Fibroblast of the aortic adventitia (primary cell): ENCODE measurements around the gene CCDC12. TPM values are rescaled to one million over a fixed set of nuclear protein-coding genes. Genes with fewer than 3 reads are reported as not detected.

Experiments used
- DNase-seq: peaks from one replicate; pipeline ENCODE4 v3.0.0-alpha.2; 2010; ENCODE audit warnings: low read depth
- H3K4me3 ChIP-seq: 2 replicates; pipeline ENCODE4 v1.5.1; 2011; ENCODE audit warnings: low read depth, mild to moderate bottlenecking, control low read depth, low read length, moderate library complexity
- total RNA-seq: library from RNA; depleted of rRNA; stranded (reverse); fragments of >200 nt; gene quantifications from 2 replicates; pipeline ENCODE4 v1.2.3, GENCODE V29; 2012; ENCODE audit warnings: low replicate concordance
- TF ChIP-seq, protein P1 (sequence below): IDR thresholded peaks from 2 replicates; pipeline ENCODE4 v1.5.1; 2011; ENCODE audit warnings: mild to moderate bottlenecking, low read length, control low read depth, inconsistent platforms; ENCODE audit not compliant: insufficient read depth

CCDC12 gene
- total RNA-seq, 1 donor, result 21.6 TPM

DNA sequence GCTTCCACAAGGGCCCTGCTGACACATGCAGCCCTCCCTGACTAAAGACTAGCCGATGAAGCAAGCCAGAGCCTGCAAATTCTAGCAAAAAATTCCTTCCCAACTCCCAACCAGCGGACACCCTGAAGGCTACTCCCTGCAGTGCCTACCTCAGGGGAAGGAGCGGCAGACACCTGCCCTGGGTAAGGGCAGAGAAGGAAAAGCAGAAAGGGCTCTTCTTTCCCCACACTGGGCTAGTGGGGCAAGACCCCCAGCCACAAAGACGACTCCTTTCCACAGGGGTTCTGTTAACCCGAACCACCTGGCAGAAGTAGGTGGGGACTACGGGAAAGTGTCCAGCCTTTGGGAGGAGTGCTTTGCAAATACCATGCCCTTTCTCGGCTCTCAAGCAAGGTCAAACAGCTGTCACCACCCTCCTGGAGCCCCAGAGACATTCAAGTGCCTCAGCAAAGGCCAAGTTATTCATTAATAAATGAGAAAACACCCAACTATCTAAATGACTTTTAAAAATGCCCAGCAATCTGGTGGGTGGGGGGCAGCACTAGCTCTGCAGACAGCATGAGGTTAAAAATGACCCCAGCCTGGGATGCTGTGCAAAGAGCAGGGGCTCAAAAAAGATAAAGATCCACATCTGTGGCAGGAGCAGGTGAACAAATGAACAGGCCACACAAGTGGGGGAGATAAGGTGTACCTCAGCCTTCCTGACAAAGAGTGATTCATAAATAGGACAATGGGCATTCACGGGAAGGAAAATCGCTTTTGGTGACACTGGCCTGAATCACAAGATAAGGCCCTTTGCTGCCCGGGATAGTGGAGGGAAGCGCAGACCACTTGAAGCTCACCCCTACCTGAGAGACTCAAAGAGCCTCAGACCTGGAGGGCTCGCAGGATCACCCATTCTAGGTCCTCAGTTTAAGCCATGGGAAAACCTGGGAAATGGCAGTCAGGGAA, 33.0 kb downstream of the CCDC12 start:
- DNase-seq, result no peak
- TF ChIP-seq, protein P1, sequence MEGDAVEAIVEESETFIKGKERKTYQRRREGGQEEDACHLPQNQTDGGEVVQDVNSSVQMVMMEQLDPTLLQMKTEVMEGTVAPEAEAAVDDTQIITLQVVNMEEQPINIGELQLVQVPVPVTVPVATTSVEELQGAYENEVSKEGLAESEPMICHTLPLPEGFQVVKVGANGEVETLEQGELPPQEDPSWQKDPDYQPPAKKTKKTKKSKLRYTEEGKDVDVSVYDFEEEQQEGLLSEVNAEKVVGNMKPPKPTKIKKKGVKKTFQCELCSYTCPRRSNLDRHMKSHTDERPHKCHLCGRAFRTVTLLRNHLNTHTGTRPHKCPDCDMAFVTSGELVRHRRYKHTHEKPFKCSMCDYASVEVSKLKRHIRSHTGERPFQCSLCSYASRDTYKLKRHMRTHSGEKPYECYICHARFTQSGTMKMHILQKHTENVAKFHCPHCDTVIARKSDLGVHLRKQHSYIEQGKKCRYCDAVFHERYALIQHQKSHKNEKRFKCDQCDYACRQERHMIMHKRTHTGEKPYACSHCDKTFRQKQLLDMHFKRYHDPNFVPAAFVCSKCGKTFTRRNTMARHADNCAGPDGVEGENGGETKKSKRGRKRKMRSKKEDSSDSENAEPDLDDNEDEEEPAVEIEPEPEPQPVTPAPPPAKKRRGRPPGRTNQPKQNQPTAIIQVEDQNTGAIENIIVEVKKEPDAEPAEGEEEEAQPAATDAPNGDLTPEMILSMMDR, result no peak
- no peak overlapping the region for H3K4me3 ChIP-seq

DNA sequence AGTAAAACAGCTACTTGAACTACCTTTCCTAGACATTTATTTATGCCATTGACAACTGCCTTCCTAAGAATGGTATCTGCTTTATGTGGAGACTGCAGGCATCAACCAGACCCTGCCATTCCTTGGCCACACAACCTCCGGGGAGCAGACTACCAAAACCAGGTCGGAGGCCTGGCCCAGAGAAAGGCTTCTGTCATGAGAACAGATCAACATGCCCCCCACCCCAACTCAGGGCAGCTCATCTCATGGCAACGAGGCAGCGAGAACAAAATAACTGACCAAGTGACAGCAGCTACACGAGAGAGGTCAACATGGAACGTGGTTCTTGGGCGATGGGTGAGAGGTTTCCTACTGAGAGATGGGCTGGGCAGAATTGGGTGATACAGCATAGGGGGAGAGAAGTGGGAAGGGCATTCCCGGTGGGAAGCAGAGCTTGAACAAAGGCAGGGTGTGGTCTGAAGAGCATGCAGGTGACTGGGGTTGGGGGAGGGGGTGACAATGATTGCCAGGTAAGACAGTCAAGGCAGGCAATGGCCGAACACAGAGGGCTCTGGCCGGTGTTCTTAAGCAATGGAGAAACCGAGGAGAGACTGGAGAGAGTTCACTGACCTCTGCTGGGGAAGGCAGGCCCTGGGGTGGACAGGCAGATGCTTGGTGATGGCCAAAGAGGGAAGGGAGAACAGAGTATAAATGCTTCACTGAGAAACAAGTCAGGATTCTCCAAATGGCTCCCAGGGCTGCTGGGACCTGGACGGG, 33.9 kb downstream of the CCDC12 start:
- TF ChIP-seq, protein P1, result no peak
- DNase-seq, result no peak
- H3K4me3 ChIP-seq, result no peak overlapping the region

GRCh38 chr3:46942076-46942475, 34.5 kb downstream of the CCDC12 start:
- no peak overlapping the region for H3K4me3 ChIP-seq
- no peak for DNase-seq
- TF ChIP-seq, protein P1, result no peak

DNA sequence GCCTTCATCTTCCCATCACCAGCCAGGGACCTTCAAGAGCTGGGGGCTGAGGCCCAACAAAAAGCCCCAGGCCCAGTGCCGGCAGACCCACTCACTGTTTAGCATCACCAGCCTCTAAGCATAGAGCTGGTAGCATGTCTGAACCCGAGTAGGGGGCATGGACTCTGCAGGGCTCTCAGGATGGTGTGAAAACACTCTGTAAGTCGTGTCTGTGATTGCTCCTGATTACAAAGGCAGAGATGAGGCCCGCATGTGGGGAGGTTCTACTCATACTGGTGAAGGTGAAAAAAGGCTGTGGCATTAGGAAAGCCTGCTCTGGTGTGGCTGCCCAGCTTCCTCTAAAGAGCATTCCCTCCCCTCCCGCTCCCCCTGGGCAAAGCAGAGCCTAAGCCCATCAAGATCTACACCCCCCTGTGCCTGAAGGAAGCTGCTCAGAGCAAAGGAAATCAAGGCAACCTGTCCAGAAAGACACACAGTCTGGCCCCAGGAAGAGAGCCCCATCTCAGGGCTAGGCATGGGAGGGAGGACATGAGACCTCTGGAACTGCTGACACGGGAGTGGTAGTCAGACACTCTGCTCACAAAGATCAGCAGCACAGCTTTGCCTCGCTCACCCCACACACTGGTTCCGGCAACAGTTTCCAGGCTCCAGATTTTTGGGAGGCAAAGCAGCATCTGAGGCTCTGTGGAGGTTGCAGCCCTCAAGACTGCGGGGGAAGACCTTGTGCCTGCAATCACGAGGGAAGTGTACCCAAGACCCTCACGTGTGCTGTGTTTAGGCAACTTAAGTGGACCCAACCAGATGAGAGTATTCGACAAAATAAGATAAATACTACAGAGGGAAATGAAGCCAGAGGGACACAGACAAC, 36.7 kb downstream of the CCDC12 start:
- no peak for DNase-seq
- H3K4me3 ChIP-seq, result no peak overlapping the region
- TF ChIP-seq, protein P1, result no peak

GRCh38 chr3:46938118-46938517, 38.4 kb downstream of the CCDC12 start:
- DNase-seq, result no peak
- TF ChIP-seq, protein P1, result no peak
- H3K4me3 ChIP-seq, result no peak overlapping the region

DNA sequence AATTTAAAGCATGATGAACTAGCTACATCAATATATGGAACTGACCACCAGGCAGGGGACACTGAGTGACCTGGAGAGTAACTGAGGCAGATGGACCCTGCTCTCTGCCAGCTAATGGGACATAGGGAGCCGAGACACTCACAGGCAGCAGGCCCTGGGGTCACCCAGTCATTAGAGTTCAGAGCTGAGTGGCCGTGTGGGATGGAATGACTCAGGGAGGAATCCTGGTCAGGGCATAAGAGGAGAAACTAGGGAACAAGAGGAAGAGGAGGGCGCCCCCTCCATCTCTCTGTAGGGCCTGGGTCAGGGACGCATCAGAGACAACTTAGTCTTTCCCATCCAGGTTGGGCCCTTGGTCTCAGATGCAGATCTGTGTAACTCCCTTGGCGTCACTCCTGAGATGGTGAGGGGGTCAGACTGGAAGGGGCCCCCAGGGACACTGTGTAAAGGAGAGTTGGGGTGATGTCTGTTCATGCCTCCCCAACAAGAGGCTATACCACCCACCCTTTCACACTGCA, 39.8 kb downstream of the CCDC12 start:
- H3K4me3 ChIP-seq, result no peak overlapping the region
- no peak for DNase-seq
- TF ChIP-seq, protein P1, result no peak
